ENCODE data around the gene SULT4A1. TPM values are rescaled to one million over a fixed set of nuclear protein-coding genes. Genes with fewer than 3 reads are reported as not detected.
A peak's percentile ranks its signal among the peaks of the same experiment; 100 is the strongest.

SULT4A1 gene
- total RNA-seq, 1 experiment from 2014 or later = 15.0 TPM

DNA sequence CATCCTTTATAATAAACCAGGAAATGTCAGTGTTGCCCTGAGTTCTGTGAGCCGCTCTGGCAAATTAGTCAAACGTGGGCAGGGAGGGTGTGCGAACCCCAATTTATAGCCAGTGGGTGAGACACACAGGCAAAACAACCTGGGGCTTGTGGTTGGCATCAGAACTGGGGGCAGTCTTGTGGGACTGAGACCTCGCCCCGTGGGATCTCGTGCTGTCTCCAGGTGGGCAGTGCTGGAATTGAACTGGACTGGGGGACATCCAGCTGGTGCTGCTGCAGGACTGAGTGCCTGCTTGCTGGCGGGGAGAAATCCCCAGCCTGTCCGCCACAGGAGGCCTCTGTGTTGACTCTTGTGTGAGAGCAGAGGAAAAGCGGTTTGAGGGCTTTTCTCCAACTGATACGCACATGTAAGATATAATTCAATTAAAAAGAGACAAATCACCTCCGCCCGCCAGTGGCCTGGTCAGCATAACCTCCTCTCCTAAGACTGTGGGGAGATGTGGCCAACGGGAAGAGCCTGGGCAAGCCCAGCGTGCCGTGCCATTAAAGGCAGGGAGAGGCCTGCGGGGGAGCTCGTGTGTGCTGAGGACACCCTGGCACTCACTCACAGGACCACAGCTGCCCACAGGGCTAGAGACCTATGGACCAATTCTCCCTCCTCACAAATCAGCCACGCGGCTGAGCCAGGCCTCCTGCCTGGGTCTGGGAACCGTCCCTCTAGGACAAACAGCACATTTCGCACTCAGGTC, 18.4 kb downstream of the SULT4A1 start:
- peaks cover 26 to 32% of the 10 kb centered on the region in 2 experiments for H3K4me1 Mint-ChIP-seq
- peak overlapping the region; percentile 21 to 77 (median 46); a peak in 4 of 7 replicates for H3K27ac Mint-ChIP-seq
- H3K27me3 Mint-ChIP-seq (ENCODE audit: low read depth) = peaks cover 2% of the 10 kb centered on the region; the same call in 1 of the 2 replicates
- no peak overlapping the region for H2BK15ac ChIP-seq (ENCODE audit: low read depth, low read length)
- no peak overlapping the region for H2AK5ac ChIP-seq (ENCODE audit: insufficient read length, low read length)
- no peaks in the 10 kb centered on the region for H4K20me1 ChIP-seq (ENCODE audit: control insufficient read depth, insufficient read depth, insufficient read length)
- no peak overlapping the region for H2BK5ac ChIP-seq (ENCODE audit: insufficient read length, low read length)
- no peak overlapping the region for H3K4me3 Mint-ChIP-seq
- no peaks in the 10 kb centered on the region for H3K23me2 ChIP-seq (ENCODE audit: insufficient read length, low read depth, low read length, poor library complexity, severe bottlenecking)
- no CpG with 5 or more reads among the region's 21 CpGs for WGBS (ENCODE audit: extremely low coverage, insufficient read length, low lambda C conversion rate)
- no peak overlapping the region for H3T11ph ChIP-seq (ENCODE audit: low read length)
- TF ChIP-seq, protein P1, sequence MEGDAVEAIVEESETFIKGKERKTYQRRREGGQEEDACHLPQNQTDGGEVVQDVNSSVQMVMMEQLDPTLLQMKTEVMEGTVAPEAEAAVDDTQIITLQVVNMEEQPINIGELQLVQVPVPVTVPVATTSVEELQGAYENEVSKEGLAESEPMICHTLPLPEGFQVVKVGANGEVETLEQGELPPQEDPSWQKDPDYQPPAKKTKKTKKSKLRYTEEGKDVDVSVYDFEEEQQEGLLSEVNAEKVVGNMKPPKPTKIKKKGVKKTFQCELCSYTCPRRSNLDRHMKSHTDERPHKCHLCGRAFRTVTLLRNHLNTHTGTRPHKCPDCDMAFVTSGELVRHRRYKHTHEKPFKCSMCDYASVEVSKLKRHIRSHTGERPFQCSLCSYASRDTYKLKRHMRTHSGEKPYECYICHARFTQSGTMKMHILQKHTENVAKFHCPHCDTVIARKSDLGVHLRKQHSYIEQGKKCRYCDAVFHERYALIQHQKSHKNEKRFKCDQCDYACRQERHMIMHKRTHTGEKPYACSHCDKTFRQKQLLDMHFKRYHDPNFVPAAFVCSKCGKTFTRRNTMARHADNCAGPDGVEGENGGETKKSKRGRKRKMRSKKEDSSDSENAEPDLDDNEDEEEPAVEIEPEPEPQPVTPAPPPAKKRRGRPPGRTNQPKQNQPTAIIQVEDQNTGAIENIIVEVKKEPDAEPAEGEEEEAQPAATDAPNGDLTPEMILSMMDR (conservative IDR thresholded peaks at IDR 0.05) = no peak
- H3K27ac ChIP-seq (ENCODE audit: insufficient read length, low read depth, low read length) = no peak overlapping the region
- no peak overlapping the region for H3K18ac ChIP-seq (ENCODE audit: insufficient read length, low read depth, low read length)
- peaks cover 4% of the 10 kb centered on the region for H3K79me1 ChIP-seq (ENCODE audit: insufficient read depth, low read depth, low read length, poor library complexity, severe bottlenecking)
- no peak overlapping the region for H3K56ac ChIP-seq (ENCODE audit: insufficient read length, low read depth, low read length)
- no peaks in the 10 kb centered on the region for H3K4me1 ChIP-seq (ENCODE audit: insufficient read depth, low read length)
- H2AFZ ChIP-seq (ENCODE audit: low read length) = no peak overlapping the region
- no peaks in the 10 kb centered on the region for H3K27me3 ChIP-seq (ENCODE audit: insufficient read depth, low read length)
- no peak overlapping the region for H3K9ac ChIP-seq (ENCODE audit: extremely low read depth, insufficient read length, low read length)
- H3K36me3 Mint-ChIP-seq (ENCODE audit: insufficient read depth in 1 of 3, low read depth in 3 of 3) = peaks cover 1 to 6% (median 5%) of the 10 kb centered on the region in 3 experiments; a peak in 5 of 7 replicates
- H3K23ac ChIP-seq (ENCODE audit: insufficient read length, low read depth, low read length) = no peak overlapping the region
- no peak overlapping the region for H4K5ac ChIP-seq (ENCODE audit: insufficient read length, low read depth, low read length)
- no peak overlapping the region for H2BK20ac ChIP-seq (ENCODE audit: low read depth, low read length, poor library complexity, severe bottlenecking)
- H2BK12ac ChIP-seq (ENCODE audit: insufficient read length, low read depth, low read length) = no peak overlapping the region
- no peak overlapping the region for H2BK120ac ChIP-seq (ENCODE audit: low read depth, low read length, poor library complexity, severe bottlenecking)
- DNase-seq = no peak
- no peak overlapping the region for H4K8ac ChIP-seq (replicated peaks; ENCODE audit: insufficient read length, low read depth, low read length)
- no peak overlapping the region for H3K4ac ChIP-seq (ENCODE audit: low read depth, low read length)
- no peaks in the 10 kb centered on the region for H3K9me3 Mint-ChIP-seq
- H3K14ac ChIP-seq (ENCODE audit: insufficient read depth, low read length) = no peak overlapping the region
- no peaks in the 10 kb centered on the region for H3K9me3 ChIP-seq (ENCODE audit: control insufficient read depth, low read depth, low read length)
- no peak overlapping the region for H3K4me2 ChIP-seq (ENCODE audit: insufficient read depth, insufficient read length, low read length)
- no peak overlapping the region for H4K91ac ChIP-seq (ENCODE audit: insufficient read length, low read depth, low read length)
- H3K79me2 ChIP-seq (ENCODE audit: insufficient read depth, low read length) = peaks cover 8% of the 10 kb centered on the region; the same call in 1 of the 2 replicates

Data from H9 (cell line).